OCI-LY1 (cell line): ENCODE data around the gene NBPF20.
"Not testable (repeated sequence)": the region's sequence is repeated elsewhere in the genome, so short reads cannot be mapped to it uniquely, and the experiment has no call there.

Source experiments
- H2AFZ ChIP-seq: fragments of 200-600 bp; sonication (generic), shearing (Covaris generic); 2 replicates; pipeline ENCODE4 v1.6.0; 2014; ENCODE audit warnings: antibody characterized with exemption, mild to moderate bottlenecking, low read length
- H3F3A ChIP-seq: fragments of 200-600 bp; sonication (generic), shearing (Covaris generic); 2 replicates; pipeline ENCODE4 v1.6.0; 2014; ENCODE audit warnings: mild to moderate bottlenecking, antibody characterized with exemption, low read length, moderate library complexity; ENCODE audit not compliant: insufficient read depth
- H3K27ac ChIP-seq: fragments of 200-600 bp; sonication (generic); 2 replicates; pipeline ENCODE4 v1.5.1; 2014; ENCODE audit warnings: low read length, mixed run types, mild to moderate bottlenecking, low read depth; ENCODE audit not compliant: poor library complexity, severe bottlenecking
- H3K27me3 ChIP-seq: fragments of 200-600 bp; sonication (generic); 2 replicates; pipeline ENCODE4 v1.6.0; 2014; ENCODE audit warnings: antibody characterized with exemption, mild to moderate bottlenecking, low read length, moderate library complexity; ENCODE audit not compliant: insufficient read depth
- H3K36me3 ChIP-seq: fragments of 200-600 bp; sonication (generic); 2 replicates; pipeline ENCODE4 v1.6.1; 2014; ENCODE audit warnings: mild to moderate bottlenecking, antibody characterized with exemption, low read length, moderate library complexity, mixed read lengths; ENCODE audit not compliant: insufficient read depth
- H3K4me1 ChIP-seq: fragments of 200-600 bp; sonication (generic); 2 replicates; pipeline ENCODE4 v1.5.1; 2014; ENCODE audit warnings: mild to moderate bottlenecking, low read length, moderate library complexity; ENCODE audit not compliant: insufficient read depth, severe bottlenecking
- H3K4me2 ChIP-seq: fragments of 200-600 bp; sonication (generic), shearing (Covaris generic); 2 replicates; pipeline ENCODE4 v1.6.1; 2014; ENCODE audit warnings: low read length
- H3K4me3 ChIP-seq: fragments of 200-600 bp; sonication (generic); 2 replicates; pipeline ENCODE4 v1.5.1; 2014; ENCODE audit warnings: low read length, low read depth, mild to moderate bottlenecking, mixed read lengths; ENCODE audit not compliant: poor library complexity, severe bottlenecking
- H3K79me2 ChIP-seq: fragments of 200-600 bp; shearing (Covaris generic); 2 replicates; pipeline ENCODE4 v1.6.1; 2016; ENCODE audit warnings: mixed run types, low read length, mixed read lengths; ENCODE audit not compliant: insufficient read depth
- H3K9ac ChIP-seq: fragments of 200-600 bp; sonication (generic), shearing (Covaris generic); 2 replicates; pipeline ENCODE4 v1.6.1; 2014; ENCODE audit warnings: mild to moderate bottlenecking, low read length, mixed read lengths
- H3K9me2 ChIP-seq: fragments of 200-600 bp; sonication (generic), shearing (Covaris generic); 2 replicates; pipeline ENCODE4 v1.6.1; 2014; ENCODE audit warnings: low read depth, mild to moderate bottlenecking, low read length, mixed read lengths
- H3K9me3 ChIP-seq: fragments of 200-600 bp; shearing (Covaris generic); 2 replicates; pipeline ENCODE4 v1.6.1; 2014; ENCODE audit warnings: low read length, mixed read lengths
- H4K20me1 ChIP-seq: fragments of 200-600 bp; sonication (generic), shearing (Covaris generic); 2 replicates; pipeline ENCODE4 v1.6.0; 2016; ENCODE audit warnings: mild to moderate bottlenecking, low read length; ENCODE audit not compliant: insufficient read depth
- TF ChIP-seq, protein P1 (sequence below): fragments of 200-600 bp; sonication (generic), shearing (Covaris generic); IDR thresholded peaks from 2 replicates; pipeline ENCODE4 v1.5.1; 2017; ENCODE audit warnings: mild to moderate bottlenecking, antibody characterized with exemption, low read length, moderate library complexity, mixed read lengths

Gene NBPF20

GRCh38 chr1:145415149-145415548 is 10.3 kb downstream of the NBPF20 start:
- not testable (repeated sequence) for H2AFZ ChIP-seq, H3K9me3 ChIP-seq, H3K4me2 ChIP-seq, H3K4me1 ChIP-seq, H3K36me3 ChIP-seq, H3K9ac ChIP-seq, H3K27ac ChIP-seq, H3K9me2 ChIP-seq, H3F3A ChIP-seq, H3K4me3 ChIP-seq, H3K27me3 ChIP-seq, H3K79me2 ChIP-seq, H4K20me1 ChIP-seq

DNA sequence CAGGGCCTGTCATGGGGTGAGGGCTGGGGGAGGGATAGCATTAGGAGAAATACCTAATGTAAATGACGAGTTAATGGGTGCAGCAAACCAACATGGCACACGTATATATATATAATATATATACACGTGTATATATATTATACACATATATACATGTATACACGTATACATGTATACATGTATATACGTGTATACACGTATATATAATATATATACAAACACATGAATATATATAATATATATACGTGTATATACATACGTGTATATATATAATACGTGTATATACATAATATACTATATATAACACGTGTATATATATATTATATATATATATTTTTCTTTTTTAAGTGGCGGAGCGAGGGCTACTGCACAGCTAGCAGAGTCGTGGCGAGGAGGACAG is 18.1 kb downstream of the NBPF20 start:
- H3K4me3 ChIP-seq, H3K9me3 ChIP-seq, H3K27ac ChIP-seq, H3K4me1 ChIP-seq, H3F3A ChIP-seq, H3K9ac ChIP-seq, H3K36me3 ChIP-seq, H4K20me1 ChIP-seq, H3K27me3 ChIP-seq, H2AFZ ChIP-seq, H3K4me2 ChIP-seq, H3K79me2 ChIP-seq, H3K9me2 ChIP-seq: not testable (repeated sequence)

DNA sequence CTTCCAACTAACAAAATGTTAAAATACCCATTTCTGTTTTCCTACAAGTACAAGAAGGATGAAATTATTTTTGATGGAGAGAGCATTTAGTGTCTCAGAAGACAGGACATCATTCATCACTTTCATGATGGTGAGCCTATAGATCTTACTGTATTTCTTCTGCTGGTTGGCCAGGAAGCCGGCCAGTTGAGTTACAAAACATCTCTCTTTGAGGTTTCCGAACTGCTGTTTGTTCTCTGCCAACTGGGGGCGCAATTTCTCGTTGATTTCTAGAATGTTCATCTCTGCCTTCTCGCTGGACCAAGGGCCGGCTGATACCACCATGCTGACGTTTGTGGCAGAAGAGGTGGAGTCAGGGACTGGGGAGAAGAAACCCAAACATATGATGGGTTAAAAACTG is 20.5 kb downstream of the NBPF20 start:
- not testable (repeated sequence) for H3K27ac ChIP-seq, H4K20me1 ChIP-seq, H3K9me3 ChIP-seq, H3K27me3 ChIP-seq, H3K9ac ChIP-seq, H3F3A ChIP-seq, H3K4me2 ChIP-seq, H3K79me2 ChIP-seq, H3K9me2 ChIP-seq, H2AFZ ChIP-seq, H3K4me3 ChIP-seq, H3K4me1 ChIP-seq, H3K36me3 ChIP-seq
- TF ChIP-seq, protein P1, sequence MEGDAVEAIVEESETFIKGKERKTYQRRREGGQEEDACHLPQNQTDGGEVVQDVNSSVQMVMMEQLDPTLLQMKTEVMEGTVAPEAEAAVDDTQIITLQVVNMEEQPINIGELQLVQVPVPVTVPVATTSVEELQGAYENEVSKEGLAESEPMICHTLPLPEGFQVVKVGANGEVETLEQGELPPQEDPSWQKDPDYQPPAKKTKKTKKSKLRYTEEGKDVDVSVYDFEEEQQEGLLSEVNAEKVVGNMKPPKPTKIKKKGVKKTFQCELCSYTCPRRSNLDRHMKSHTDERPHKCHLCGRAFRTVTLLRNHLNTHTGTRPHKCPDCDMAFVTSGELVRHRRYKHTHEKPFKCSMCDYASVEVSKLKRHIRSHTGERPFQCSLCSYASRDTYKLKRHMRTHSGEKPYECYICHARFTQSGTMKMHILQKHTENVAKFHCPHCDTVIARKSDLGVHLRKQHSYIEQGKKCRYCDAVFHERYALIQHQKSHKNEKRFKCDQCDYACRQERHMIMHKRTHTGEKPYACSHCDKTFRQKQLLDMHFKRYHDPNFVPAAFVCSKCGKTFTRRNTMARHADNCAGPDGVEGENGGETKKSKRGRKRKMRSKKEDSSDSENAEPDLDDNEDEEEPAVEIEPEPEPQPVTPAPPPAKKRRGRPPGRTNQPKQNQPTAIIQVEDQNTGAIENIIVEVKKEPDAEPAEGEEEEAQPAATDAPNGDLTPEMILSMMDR, result peak; percentile 19

GRCh38 chr1:145400701-145401100 is 24.7 kb downstream of the NBPF20 start:
- not testable (repeated sequence) for H3K4me2 ChIP-seq, H3K9me2 ChIP-seq, H3F3A ChIP-seq, H3K9me3 ChIP-seq, H3K4me3 ChIP-seq, H3K79me2 ChIP-seq, H3K27ac ChIP-seq, H3K27me3 ChIP-seq, H3K9ac ChIP-seq, H3K4me1 ChIP-seq, H2AFZ ChIP-seq, H4K20me1 ChIP-seq, H3K36me3 ChIP-seq
